Mesenchymal stem cell (in vitro differentiated cells and primary cell): ENCODE data around the gene TRPM8.
A peak's percentile ranks its signal among the peaks of the same experiment; 100 is the strongest.
"Not testable (repeated sequence)": the region's sequence is repeated elsewhere in the genome, so short reads cannot be mapped to it uniquely, and the experiment has no call there.

ENCODE experiments used
- DNase-seq: peaks from one replicate; pipeline ENCODE4 v3.0.0-alpha.2; 2013
- H2AFZ ChIP-seq: one replicate; pipeline ENCODE4 v1.6.1; 2013; ENCODE audit warnings: low read depth, mild to moderate bottlenecking, control low read depth, inconsistent platforms, low read length, moderate library complexity
- H2AK5ac ChIP-seq: 2 replicates; pipeline ENCODE4 v1.6.1; 2013; ENCODE audit warnings: low read length, moderate library complexity, mild to moderate bottlenecking, inconsistent platforms; ENCODE audit not compliant: severe bottlenecking
- H2BK120ac ChIP-seq: one replicate; pipeline ENCODE4 v1.6.1; 2013; ENCODE audit warnings: low read depth, mild to moderate bottlenecking, inconsistent platforms, low read length, moderate library complexity
- H2BK12ac ChIP-seq, 2 experiments: one replicate each; pipeline ENCODE4 v1.6.1; 2013; ENCODE audit warnings: inconsistent platforms in 2 of 2, low read length in 2 of 2, mild to moderate bottlenecking in 2 of 2, moderate library complexity in 2 of 2, control low read depth in 1 of 2
- H2BK15ac ChIP-seq: one replicate; pipeline ENCODE4 v1.6.1; 2013; ENCODE audit warnings: mild to moderate bottlenecking, low read depth, inconsistent platforms; ENCODE audit not compliant: poor library complexity, severe bottlenecking
- H2BK5ac ChIP-seq: 2 replicates; pipeline ENCODE4 v1.6.1; 2013; ENCODE audit warnings: low read depth, mild to moderate bottlenecking, low read length, control low read depth, inconsistent platforms; ENCODE audit not compliant: poor library complexity, severe bottlenecking
- H3K14ac ChIP-seq, 2 experiments: one replicate each; pipeline ENCODE4 v1.6.1; 2013; ENCODE audit warnings: inconsistent platforms in 2 of 2, low read length in 2 of 2, control low read depth in 1 of 2, mild to moderate bottlenecking in 1 of 2, moderate library complexity in 1 of 2
- H3K18ac ChIP-seq, 2 experiments: one replicate each; pipeline ENCODE4 v1.6.1; 2013; ENCODE audit warnings: inconsistent platforms in 2 of 2, low read length in 2 of 2, control low read depth in 1 of 2, low read depth in 1 of 2, mild to moderate bottlenecking in 1 of 2
- H3K23ac ChIP-seq, 2 experiments: one replicate each; pipeline ENCODE4 v1.6.1; 2013; ENCODE audit warnings: inconsistent platforms in 2 of 2, low read length in 2 of 2, mild to moderate bottlenecking in 2 of 2, moderate library complexity in 2 of 2, control low read depth in 1 of 2
- H3K27ac ChIP-seq: 2 replicates; pipeline ENCODE4 v1.5.1; 2013; ENCODE audit warnings: mild to moderate bottlenecking, moderate library complexity, low read length, control low read depth, inconsistent platforms; ENCODE audit not compliant: poor library complexity, severe bottlenecking
- H3K27me3 ChIP-seq, 2 experiments: 2 replicates each; pipeline versions ENCODE4 v1.6.1 to v1.7.0; 2013; ENCODE audit warnings: low read length in 2 of 2, mild to moderate bottlenecking in 2 of 2, moderate library complexity in 2 of 2, control low read depth in 1 of 2, inconsistent platforms in 1 of 2; ENCODE audit not compliant: control insufficient read depth in 1 of 2, insufficient read depth in 1 of 2
- H3K36me3 ChIP-seq, 2 experiments: 2 replicates each; pipeline versions ENCODE4 v1.6.1 to v1.7.0; 2013; ENCODE audit warnings: low read length in 2 of 2, control low read depth in 1 of 2, inconsistent platforms in 1 of 2, low read depth in 1 of 2, mild to moderate bottlenecking in 1 of 2; ENCODE audit not compliant: insufficient read depth in 2 of 2, control insufficient read depth in 1 of 2
- H3K4ac ChIP-seq, 2 experiments: one replicate each; pipeline ENCODE4 v1.6.1; 2013; ENCODE audit warnings: inconsistent platforms in 2 of 2, low read length in 2 of 2, mild to moderate bottlenecking in 2 of 2, moderate library complexity in 2 of 2, control low read depth in 1 of 2, low read depth in 1 of 2
- H3K4me1 ChIP-seq: 2 replicates; pipeline ENCODE4 v1.6.1; 2013; ENCODE audit warnings: low read depth, low read length, control low read depth; ENCODE audit not compliant: control insufficient read depth, insufficient read depth
- H3K4me2 ChIP-seq: 2 replicates; pipeline ENCODE4 v1.6.1; 2013; ENCODE audit warnings: low read length, mild to moderate bottlenecking, inconsistent platforms; ENCODE audit not compliant: poor library complexity, severe bottlenecking
- H3K4me3 ChIP-seq, 2 experiments: 2 replicates each; pipeline versions ENCODE4 v1.5.1 to v1.7.0; 2013; ENCODE audit warnings: low read length in 2 of 2, mild to moderate bottlenecking in 2 of 2, control low read depth in 1 of 2, low read depth in 1 of 2; ENCODE audit not compliant: insufficient read depth in 1 of 2
- H3K79me1 ChIP-seq: replicated peaks from 2 replicates; pipeline ENCODE4 v1.6.1; 2013; ENCODE audit warnings: mild to moderate bottlenecking, control low read depth, low read length, inconsistent platforms; ENCODE audit not compliant: poor library complexity, severe bottlenecking
- H3K9ac ChIP-seq: 2 replicates; pipeline ENCODE4 v1.7.0; 2013; ENCODE audit warnings: mild to moderate bottlenecking, low read length, moderate library complexity
- H3K9me3 ChIP-seq: 2 replicates; pipeline ENCODE4 v1.7.0; 2013; ENCODE audit warnings: mild to moderate bottlenecking, low read length; ENCODE audit not compliant: control insufficient read depth
- H4K8ac ChIP-seq: one replicate; pipeline ENCODE4 v1.6.1; 2013; ENCODE audit warnings: inconsistent platforms, mild to moderate bottlenecking, low read length, moderate library complexity
- H4K91ac ChIP-seq: one replicate; pipeline ENCODE4 v1.6.1; 2013; ENCODE audit warnings: mild to moderate bottlenecking, low read length, inconsistent platforms
- WGBS: methylation state at CpG from one replicate; pipeline ENCODE4 v1.1.7; 2013; ENCODE audit warnings: mixed read lengths; 5-methylcytosine and 5-hydroxymethylcytosine counted together

TRPM8 gene

GRCh38 chr2:233882353-233882752 lies 34.8 kb upstream of the TRPM8 start:
- Histone ChIP-seq H3K14ac (no peak overlapping the region), H2BK12ac (no peak overlapping the region), H3K18ac (no peak overlapping the region), H2BK5ac (no peak overlapping the region), H2AK5ac (no peak overlapping the region), H3K4me1 (no peaks in the 10 kb centered on the region), H3K27me3 (peaks cover 0 to 10% of the 10 kb centered on the region in 2 experiments), H4K91ac (no peak overlapping the region), H2AFZ (no peak overlapping the region), H3K4ac (no peak overlapping the region), H3K4me2 (no peak overlapping the region), H3K79me1 (no peaks in the 10 kb centered on the region), H3K9me3 (peaks cover 35% of the 10 kb centered on the region), H3K4me3 (no peak overlapping the region), H2BK120ac (no peak overlapping the region), H4K8ac (no peak overlapping the region), H3K23ac (no peak overlapping the region), H3K36me3 (no peaks in the 10 kb centered on the region), H2BK15ac (no peak overlapping the region), H3K27ac (no peak overlapping the region), H3K9ac (no peak overlapping the region)
- DNase-seq = peak; percentile 5

- H3K9me3 ChIP-seq = peaks cover 4% of the 10 kb centered on the region
- H3K18ac ChIP-seq = no peak overlapping the region
- 70% methylated on average over 2 of the region's 2 CpGs for WGBS
- no peak overlapping the region for H2BK5ac ChIP-seq
- no peak overlapping the region for H2BK15ac ChIP-seq
- no peak overlapping the region for H3K4ac ChIP-seq
- no peak overlapping the region for H3K4me3 ChIP-seq
- no peak overlapping the region for H4K8ac ChIP-seq
- no peak overlapping the region for H3K23ac ChIP-seq
- no peak overlapping the region for H2AK5ac ChIP-seq
- no peaks in the 10 kb centered on the region for H3K36me3 ChIP-seq
- no peaks in the 10 kb centered on the region for H3K79me1 ChIP-seq
- no peak for DNase-seq
- H2BK120ac ChIP-seq = no peak overlapping the region
- H3K4me1 ChIP-seq = no peaks in the 10 kb centered on the region
- no peak overlapping the region for H2BK12ac ChIP-seq
- H4K91ac ChIP-seq = no peak overlapping the region
- peaks cover 23 to 24% of the 10 kb centered on the region in 2 experiments for H3K27me3 ChIP-seq
- no peak overlapping the region for H3K14ac ChIP-seq
- H3K4me2 ChIP-seq = no peak overlapping the region
- H3K9ac ChIP-seq = no peak overlapping the region
- no peak overlapping the region for H3K27ac ChIP-seq
- no peak overlapping the region for H2AFZ ChIP-seq
Observed at GRCh38 chr2:233892793-233893192, 24.4 kb upstream of the TRPM8 start.

GRCh38 chr2:233896253-233896652 lies 20.9 kb upstream of the TRPM8 start:
- not testable (repeated sequence) for H3K79me1 ChIP-seq, H2BK15ac ChIP-seq, H3K27ac ChIP-seq, H2BK12ac ChIP-seq, H3K9me3 ChIP-seq, H3K4me1 ChIP-seq, H2BK5ac ChIP-seq, H3K4ac ChIP-seq, H4K8ac ChIP-seq, H3K36me3 ChIP-seq, H3K4me2 ChIP-seq, H3K9ac ChIP-seq, H2BK120ac ChIP-seq, H3K14ac ChIP-seq, DNase-seq, H2AK5ac ChIP-seq, H4K91ac ChIP-seq, H2AFZ ChIP-seq, H3K4me3 ChIP-seq, H3K18ac ChIP-seq, H3K23ac ChIP-seq
- H3K27me3 ChIP-seq = peaks cover 32 to 34% of the 10 kb centered on the region in 2 experiments
- 88% methylated on average over 2 of the region's 2 CpGs for WGBS

- Histone ChIP-seq H4K8ac (no peak overlapping the region), H2BK12ac (no peak overlapping the region), H3K4me1 (no peaks in the 10 kb centered on the region), H3K36me3 (no peaks in the 10 kb centered on the region), H3K4me3 (no peak overlapping the region), H3K4ac (no peak overlapping the region), H4K91ac (no peak overlapping the region), H2BK120ac (no peak overlapping the region), H3K14ac (no peak overlapping the region), H3K27me3 (peaks cover 29 to 59% of the 10 kb centered on the region in 2 experiments), H3K9ac (no peak overlapping the region), H3K4me2 (no peak overlapping the region), H3K79me1 (no peaks in the 10 kb centered on the region), H2BK15ac (no peak overlapping the region), H2AK5ac (no peak overlapping the region), H3K9me3 (peaks cover 3% of the 10 kb centered on the region), H3K27ac (no peak overlapping the region), H2AFZ (no peak overlapping the region), H2BK5ac (no peak overlapping the region), H3K23ac (no peak overlapping the region), H3K18ac (no peak overlapping the region)
- WGBS = 66% methylated on average over 4 of the region's 4 CpGs
- DNase-seq = no peak
Observed at GRCh38 chr2:233901367-233901766, 15.8 kb upstream of the TRPM8 start.
